Measurements from ENCODE around the gene MSLN.
A peak's percentile ranks its signal among the peaks of the same experiment; 100 is the strongest.

The MSLN gene

GRCh38 chr16:747978-748746 lies 12.4 kb upstream of the MSLN start:
- Histone ChIP-seq H3K14ac (ENCODE audit: low read length) (no peak overlapping the region), H3K23ac (ENCODE audit: low read length) (no peak overlapping the region), H3K4me1 (ENCODE audit: control insufficient read depth in 1 of 2, insufficient read depth in 2 of 2, low read length in 2 of 2) (no peaks in the 10 kb centered on the region), H3K4ac (ENCODE audit: low read depth, low read length) (no peak overlapping the region), H3K79me2 (ENCODE audit: control insufficient read depth, insufficient read depth, low read length, poor library complexity) (no peaks in the 10 kb centered on the region), H4K91ac (ENCODE audit: low read depth, low read length) (no peak overlapping the region), H3K9ac (ENCODE audit: low read length) (no peak overlapping the region), H2BK120ac (ENCODE audit: insufficient read depth, low read length, poor library complexity) (no peak overlapping the region), H2AK5ac (ENCODE audit: low read length) (no peak overlapping the region), H4K12ac (ENCODE audit: low read depth, low read length) (no peak overlapping the region), H3K18ac (ENCODE audit: low read length) (no peak overlapping the region), H3K9me3 (ENCODE audit: insufficient read depth, low read depth, low read length) (no peaks in the 10 kb centered on the region), H2AFZ (ENCODE audit: insufficient read depth, low read length, poor library complexity) (no peak overlapping the region), H4K8ac (ENCODE audit: low read depth, low read length) (no peak overlapping the region), H3K4me2 (ENCODE audit: low read length) (no peak overlapping the region), H2BK5ac (ENCODE audit: low read depth, low read length, poor library complexity) (no peak overlapping the region), H3K4me3 (ENCODE audit: low read depth, low read length) (no peak overlapping the region), H3K79me1 (ENCODE audit: low read length) (no peaks in the 10 kb centered on the region), H3K27ac (ENCODE audit: low read depth, low read length) (no peak overlapping the region), H3K36me3 (ENCODE audit: control insufficient read depth in 1 of 2, insufficient read depth in 2 of 2, low read length in 2 of 2) (no peaks in the 10 kb centered on the region), H3K27me3 (ENCODE audit: insufficient read depth, low read length) (no peaks in the 10 kb centered on the region), H2BK12ac (ENCODE audit: low read length) (no peak overlapping the region)
- peak; percentile 55 to 68 for DNase-seq
- no CpG with 5 or more reads among the region's 39 CpGs for WGBS (ENCODE audit: extremely low coverage, insufficient coverage, insufficient read length)

DNA sequence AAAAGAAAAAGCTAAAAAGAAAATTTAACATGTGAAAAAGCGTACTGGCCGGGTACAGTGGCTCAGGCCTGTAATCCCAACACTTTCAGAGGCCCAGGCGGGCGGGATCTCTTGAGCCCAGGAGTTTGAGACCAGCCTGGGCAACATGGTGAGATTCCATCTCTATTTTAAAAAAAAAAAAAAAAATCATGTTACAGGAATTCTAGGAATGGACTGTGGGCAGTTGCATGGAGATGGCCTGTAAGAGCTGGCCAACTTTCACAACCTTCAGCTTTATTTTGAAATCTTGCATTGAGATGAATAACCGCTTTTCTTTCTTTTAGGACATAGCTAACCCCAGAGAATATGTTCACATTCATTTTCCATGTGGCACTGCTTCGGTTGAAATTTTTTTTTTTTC lies 11.5 kb upstream of the MSLN start:
- Histone ChIP-seq H3K18ac (ENCODE audit: low read length) (no peak overlapping the region), H3K9ac (ENCODE audit: low read length) (no peak overlapping the region), H3K4ac (ENCODE audit: low read depth, low read length) (no peak overlapping the region), H2AFZ (ENCODE audit: insufficient read depth, low read length, poor library complexity) (no peak overlapping the region), H4K12ac (ENCODE audit: low read depth, low read length) (no peak overlapping the region), H3K36me3 (ENCODE audit: control insufficient read depth in 1 of 2, insufficient read depth in 2 of 2, low read length in 2 of 2) (no peaks in the 10 kb centered on the region), H3K9me3 (ENCODE audit: insufficient read depth, low read depth, low read length) (no peaks in the 10 kb centered on the region), H3K23ac (ENCODE audit: low read length) (no peak overlapping the region), H3K4me3 (ENCODE audit: low read depth, low read length) (no peak overlapping the region), H2BK5ac (ENCODE audit: low read depth, low read length, poor library complexity) (no peak overlapping the region), H2BK12ac (ENCODE audit: low read length) (no peak overlapping the region), H2AK5ac (ENCODE audit: low read length) (no peak overlapping the region), H3K4me1 (ENCODE audit: control insufficient read depth in 1 of 2, insufficient read depth in 2 of 2, low read length in 2 of 2) (no peaks in the 10 kb centered on the region), H3K14ac (ENCODE audit: low read length) (no peak overlapping the region), H2BK120ac (ENCODE audit: insufficient read depth, low read length, poor library complexity) (no peak overlapping the region), H3K79me2 (ENCODE audit: control insufficient read depth, insufficient read depth, low read length, poor library complexity) (no peaks in the 10 kb centered on the region), H4K8ac (ENCODE audit: low read depth, low read length) (no peak overlapping the region), H3K79me1 (ENCODE audit: low read length) (no peaks in the 10 kb centered on the region), H3K27me3 (ENCODE audit: insufficient read depth, low read length) (no peaks in the 10 kb centered on the region), H3K27ac (ENCODE audit: low read depth, low read length) (no peak overlapping the region), H3K4me2 (ENCODE audit: low read length) (no peak overlapping the region), H4K91ac (ENCODE audit: low read depth, low read length) (no peak overlapping the region)
- DNase-seq = peak; percentile 76 to 96
- no CpG with 5 or more reads among the region's 6 CpGs for WGBS (ENCODE audit: extremely low coverage, insufficient coverage, insufficient read length)

DNA sequence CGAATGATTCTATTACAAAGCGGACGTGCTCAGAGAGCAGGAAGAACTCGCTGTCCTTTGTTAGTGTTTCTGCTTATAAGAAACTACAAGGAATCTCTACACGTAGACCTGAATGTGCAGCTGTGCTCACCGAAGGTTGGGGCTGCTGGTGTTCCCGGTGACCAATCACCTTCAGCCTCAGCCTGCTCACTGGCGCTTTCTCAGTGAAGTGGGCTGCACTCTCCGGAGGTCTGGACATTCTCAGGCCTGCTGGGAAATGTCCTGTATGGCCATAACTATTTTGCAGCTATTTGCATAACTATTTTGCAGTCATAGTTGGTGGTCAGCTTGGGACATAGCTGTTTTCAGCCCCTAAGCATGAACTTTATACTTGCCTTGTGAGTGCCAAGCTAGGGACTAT lies 10.0 kb upstream of the MSLN start:
- Histone ChIP-seq H3K23ac (ENCODE audit: low read length) (no peak overlapping the region), H3K4me3 (ENCODE audit: low read depth, low read length) (no peak overlapping the region), H3K14ac (ENCODE audit: low read length) (no peak overlapping the region), H3K79me2 (ENCODE audit: control insufficient read depth, insufficient read depth, low read length, poor library complexity) (no peaks in the 10 kb centered on the region), H3K79me1 (ENCODE audit: low read length) (no peaks in the 10 kb centered on the region), H3K36me3 (ENCODE audit: control insufficient read depth in 1 of 2, insufficient read depth in 2 of 2, low read length in 2 of 2) (no peaks in the 10 kb centered on the region), H2BK120ac (ENCODE audit: insufficient read depth, low read length, poor library complexity) (no peak overlapping the region), H4K12ac (ENCODE audit: low read depth, low read length) (no peak overlapping the region), H3K9ac (ENCODE audit: low read length) (no peak overlapping the region), H2AFZ (ENCODE audit: insufficient read depth, low read length, poor library complexity) (no peak overlapping the region), H2AK5ac (ENCODE audit: low read length) (no peak overlapping the region), H3K4me2 (ENCODE audit: low read length) (no peak overlapping the region), H3K4ac (ENCODE audit: low read depth, low read length) (no peak overlapping the region), H2BK5ac (ENCODE audit: low read depth, low read length, poor library complexity) (no peak overlapping the region), H3K9me3 (ENCODE audit: insufficient read depth, low read depth, low read length) (peaks cover under 1% of the 10 kb centered on the region), H3K4me1 (ENCODE audit: control insufficient read depth in 1 of 2, insufficient read depth in 2 of 2, low read length in 2 of 2) (no peaks in the 10 kb centered on the region), H3K27ac (ENCODE audit: low read depth, low read length) (no peak overlapping the region), H3K27me3 (ENCODE audit: insufficient read depth, low read length) (no peaks in the 10 kb centered on the region), H4K91ac (ENCODE audit: low read depth, low read length) (no peak overlapping the region), H2BK12ac (ENCODE audit: low read length) (no peak overlapping the region), H3K18ac (ENCODE audit: low read length) (no peak overlapping the region), H4K8ac (ENCODE audit: low read depth, low read length) (no peak overlapping the region)
- WGBS (ENCODE audit: extremely low coverage, insufficient coverage, insufficient read length) = no CpG with 5 or more reads among the region's 9 CpGs
- no peak for DNase-seq

- Histone ChIP-seq H3K18ac (ENCODE audit: low read length) (no peak overlapping the region), H4K91ac (ENCODE audit: low read depth, low read length) (no peak overlapping the region), H2BK120ac (ENCODE audit: insufficient read depth, low read length, poor library complexity) (no peak overlapping the region)
Observed at GRCh38 chr16:751152-752006, 9.2 kb upstream of the MSLN start.

More at GRCh38 chr16:751152-752006, 9.2 kb upstream of the MSLN start:
- no CpG with 5 or more reads among the region's 39 CpGs for WGBS (ENCODE audit: extremely low coverage, insufficient coverage, insufficient read length)
- no peak overlapping the region for H3K14ac ChIP-seq (ENCODE audit: low read length)
- peaks cover 2% of the 10 kb centered on the region for H3K9me3 ChIP-seq (ENCODE audit: insufficient read depth, low read depth, low read length)
- H2AK5ac ChIP-seq (ENCODE audit: low read length) = no peak overlapping the region
- no peak overlapping the region for H3K23ac ChIP-seq (ENCODE audit: low read length)
- no peak overlapping the region for H3K4me3 ChIP-seq (ENCODE audit: low read depth, low read length)
- H3K4me1 ChIP-seq (ENCODE audit: control insufficient read depth in 1 of 2, insufficient read depth in 2 of 2, low read length in 2 of 2) = no peaks in the 10 kb centered on the region
- no peaks in the 10 kb centered on the region for H3K79me2 ChIP-seq (ENCODE audit: control insufficient read depth, insufficient read depth, low read length, poor library complexity)
- H3K9ac ChIP-seq (ENCODE audit: low read length) = no peak overlapping the region
- H4K12ac ChIP-seq (ENCODE audit: low read depth, low read length) = no peak overlapping the region
- H2AFZ ChIP-seq (ENCODE audit: insufficient read depth, low read length, poor library complexity) = no peak overlapping the region
- H3K79me1 ChIP-seq (ENCODE audit: low read length) = no peaks in the 10 kb centered on the region
- no peak overlapping the region for H2BK12ac ChIP-seq (ENCODE audit: low read length)
- no peak overlapping the region for H2BK5ac ChIP-seq (ENCODE audit: low read depth, low read length, poor library complexity)
- no peak overlapping the region for H3K4ac ChIP-seq (ENCODE audit: low read depth, low read length)
- H3K36me3 ChIP-seq (ENCODE audit: control insufficient read depth in 1 of 2, insufficient read depth in 2 of 2, low read length in 2 of 2) = no peaks in the 10 kb centered on the region
- DNase-seq = no peak
- H3K27me3 ChIP-seq (ENCODE audit: insufficient read depth, low read length) = no peaks in the 10 kb centered on the region
- H3K27ac ChIP-seq (ENCODE audit: low read depth, low read length) = no peak overlapping the region
- H3K4me2 ChIP-seq (ENCODE audit: low read length) = no peak overlapping the region
- H4K8ac ChIP-seq (ENCODE audit: low read depth, low read length) = no peak overlapping the region

Measured in trophoblast cell (in vitro differentiated cells and primary cell).